NCI-H446 (cell line): ENCODE measurements around the gene P2RX4.
"Not testable (repeated sequence)": the region's sequence is repeated elsewhere in the genome, so short reads cannot be mapped to it uniquely, and the experiment has no call there.

ENCODE experiments used
- DNase-seq, 2 experiments: peaks; one replicate each; lab custom pipeline; 2025; lab: John Stamatoyannopoulos, UW

Gene P2RX4

DNA sequence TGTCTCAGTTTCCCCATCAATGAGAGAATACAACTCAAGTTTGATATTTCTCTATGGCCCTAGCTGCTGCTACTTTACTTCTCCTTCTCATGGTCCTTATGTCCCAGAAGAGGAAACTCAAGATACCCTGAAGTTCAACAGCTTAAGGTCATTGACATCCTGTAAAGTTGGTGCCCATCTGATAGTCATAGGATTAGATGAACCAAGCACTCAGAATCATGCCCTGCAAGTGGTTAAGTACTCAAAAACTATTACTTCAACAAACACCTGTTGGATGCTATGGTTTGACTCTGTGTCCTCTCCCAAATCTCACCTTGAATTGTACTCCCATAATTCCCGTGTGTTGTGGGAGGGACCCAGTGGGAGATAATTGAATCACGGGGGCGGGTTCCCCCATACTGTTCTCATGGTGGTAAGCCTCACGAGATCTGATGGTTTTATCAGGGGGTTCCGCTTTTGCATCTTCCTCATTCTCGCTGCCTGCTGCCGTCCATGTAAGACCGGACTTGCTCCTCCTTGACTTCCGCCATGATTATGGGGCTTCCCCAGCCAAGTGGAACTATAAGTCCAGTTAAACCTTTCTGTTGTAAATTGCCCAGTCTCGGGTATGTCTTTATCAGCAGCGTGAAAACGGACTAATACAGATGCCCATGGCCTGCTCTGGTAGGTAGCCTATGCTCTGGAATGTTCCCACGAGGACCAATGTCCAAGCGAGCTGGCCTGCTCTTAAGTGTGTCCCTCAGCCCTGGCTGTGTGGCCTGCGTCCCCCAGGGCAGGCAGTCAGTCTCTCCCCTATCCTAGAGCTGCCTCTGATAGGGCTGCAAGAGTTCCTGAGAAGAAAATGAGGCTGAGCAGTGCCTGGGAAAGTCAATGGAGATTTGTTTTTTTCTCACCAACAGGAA is 68.5 kb downstream of the P2RX4 start:
- DNase-seq, result no peak

DNA sequence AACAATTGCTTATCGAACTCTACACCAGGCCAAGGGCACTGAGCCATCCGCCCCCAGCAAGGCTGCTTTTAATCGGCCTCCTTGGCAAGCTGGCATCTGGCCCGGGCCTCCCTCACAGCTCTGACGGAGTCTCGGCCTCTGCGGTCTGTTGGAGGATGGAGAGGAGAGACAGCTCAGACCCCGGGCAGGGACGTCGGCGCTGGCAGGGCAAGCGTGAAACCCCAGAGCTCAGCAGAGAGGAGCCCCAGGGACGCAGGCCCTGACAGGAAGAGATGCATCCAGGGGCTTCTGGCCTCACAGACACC is 69.1 kb downstream of the P2RX4 start:
- DNase-seq, result peak; percentile 22 to 71

DNA sequence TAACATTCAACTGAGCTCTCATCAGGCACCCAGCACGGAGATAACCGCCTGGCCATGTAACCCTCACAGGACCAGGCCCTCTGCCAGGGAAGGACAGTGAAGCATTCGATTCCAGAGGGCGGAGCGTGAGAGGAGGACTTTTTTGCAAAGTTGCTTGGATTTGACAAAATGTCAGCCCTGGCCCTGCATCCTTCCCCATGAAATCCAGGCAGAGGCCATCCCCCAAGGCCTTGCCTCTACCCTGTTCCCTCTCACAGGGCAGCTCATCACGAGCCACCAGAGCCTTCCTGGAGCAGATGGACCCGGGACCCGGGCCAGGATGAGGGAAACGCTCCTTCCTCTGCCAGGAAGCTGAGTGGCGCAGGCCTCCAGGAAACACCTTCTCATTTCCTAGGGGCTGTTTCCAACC is 69.6 kb downstream of the P2RX4 start:
- DNase-seq, result peak; percentile 43 to 79

DNA sequence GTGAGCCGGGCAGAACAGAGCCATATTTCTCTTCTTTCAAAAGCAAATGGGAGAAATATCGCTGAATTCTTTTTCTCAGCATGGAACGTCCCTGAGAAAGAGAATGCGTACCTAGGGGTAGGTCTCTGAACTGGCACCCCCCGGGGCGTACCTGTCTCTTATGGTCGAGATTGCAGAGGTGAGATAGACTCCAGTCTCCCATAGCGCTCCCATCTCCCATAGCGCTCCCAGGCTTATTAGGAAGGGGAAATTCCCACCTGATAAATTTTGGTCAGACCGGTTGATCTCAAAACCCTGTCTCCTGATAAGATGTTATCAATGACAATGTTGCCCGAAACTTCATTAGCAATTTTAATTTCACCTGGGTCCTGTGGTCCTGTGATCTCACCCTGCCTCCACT is 70.6 kb downstream of the P2RX4 start:
- not testable (repeated sequence) for DNase-seq

DNA sequence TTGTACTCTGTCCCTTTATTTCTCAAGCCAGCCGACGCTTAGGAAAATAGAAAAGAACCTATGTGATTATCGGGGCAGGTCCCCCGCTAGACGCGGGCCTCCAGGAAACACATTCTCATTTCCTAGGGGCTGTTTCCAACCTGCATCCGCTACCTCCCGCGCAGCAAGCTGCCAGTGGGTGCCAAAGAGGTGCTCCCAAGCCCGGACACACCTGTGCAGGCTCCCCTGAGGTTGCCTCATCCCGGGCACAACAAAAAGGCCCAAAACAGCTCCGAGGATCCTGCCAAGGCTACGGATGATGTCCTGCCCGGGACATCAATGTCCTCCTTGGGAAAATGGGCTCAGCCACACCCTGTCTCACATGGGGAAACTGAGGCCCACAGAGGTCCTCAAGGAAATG is 71.2 kb downstream of the P2RX4 start:
- not testable (repeated sequence) for DNase-seq

DNA sequence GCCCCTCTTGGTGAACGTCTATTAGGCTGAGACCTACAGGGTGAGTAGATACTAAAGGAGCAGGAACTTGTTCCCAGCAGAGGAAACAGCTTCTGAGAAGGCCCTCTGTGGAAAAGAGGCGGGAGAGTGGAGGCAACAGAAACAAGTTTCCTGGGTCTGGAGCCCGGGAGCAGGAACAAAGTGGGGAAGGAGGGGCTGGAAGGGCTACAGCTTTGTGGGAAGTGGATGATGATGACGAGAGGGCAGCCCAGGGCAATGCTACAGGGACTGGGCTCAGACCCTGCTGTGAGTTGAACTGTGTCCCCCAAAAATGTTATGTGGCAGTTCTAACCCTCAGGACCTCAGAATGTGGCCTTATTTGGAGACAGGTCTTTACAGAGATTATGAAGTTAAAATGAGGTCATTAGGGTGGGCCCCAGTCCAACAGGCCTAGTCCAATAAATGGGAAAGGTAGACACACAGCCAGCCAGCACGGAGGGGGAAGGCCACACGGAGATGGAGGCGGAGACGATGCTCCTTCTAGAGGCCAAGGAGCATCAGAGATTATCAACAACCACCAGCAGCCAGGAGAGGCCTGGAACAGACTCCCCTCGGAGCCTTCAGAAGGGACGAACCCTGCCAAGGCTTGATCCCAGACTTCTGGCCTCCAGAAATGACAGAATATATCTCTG is 72.3 kb downstream of the P2RX4 start:
- DNase-seq, result no peak

DNA sequence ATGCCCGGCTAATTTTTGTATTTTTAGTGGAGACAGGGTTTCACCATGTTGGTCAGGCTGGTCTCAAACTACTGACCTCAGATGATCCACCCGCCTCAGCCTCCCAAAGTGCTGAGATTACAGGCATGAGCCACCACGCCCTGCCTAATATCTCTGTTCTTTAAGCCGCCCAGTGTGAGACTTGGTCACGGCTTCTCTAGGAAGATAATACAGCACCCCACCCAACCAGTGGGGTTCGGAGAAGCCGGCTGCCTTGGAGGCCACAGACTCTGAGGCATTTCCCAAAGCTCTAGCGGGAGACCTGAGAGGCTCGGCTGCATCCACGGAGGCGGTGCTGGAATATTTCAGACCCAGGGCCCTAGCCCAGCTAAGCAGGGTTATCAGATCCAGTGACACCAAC is 73.0 kb downstream of the P2RX4 start:
- DNase-seq, result not testable (repeated sequence)

DNA sequence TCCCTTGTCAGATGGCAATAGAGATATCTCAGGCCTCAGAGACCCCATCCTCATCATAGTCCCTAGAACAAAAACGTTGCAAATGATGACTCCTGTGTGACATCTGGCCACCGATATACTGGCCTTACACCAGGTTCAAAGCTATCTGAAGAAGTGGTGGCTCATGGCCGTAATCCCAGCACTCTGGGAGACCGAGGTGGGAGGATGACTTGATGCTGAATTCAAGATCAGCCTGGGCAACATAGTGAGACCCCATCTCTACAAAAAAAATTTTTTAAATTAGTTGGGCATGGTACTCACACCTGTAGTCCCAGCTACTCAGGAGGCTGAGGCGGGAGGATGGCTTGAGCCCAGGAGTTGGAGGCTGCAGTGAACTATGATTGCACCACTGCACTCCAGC is 73.5 kb downstream of the P2RX4 start:
- DNase-seq, result no peak
